GM12801 (cell line): Measurements from ENCODE around the gene CYB561.

Experiments used
- TF ChIP-seq, protein P1 (sequence below): IDR thresholded peaks from one replicate; pipeline ENCODE4 v1.5.1; 2011; ENCODE audit warnings: control low read depth; ENCODE audit not compliant: insufficient read length; ENCODE audit errors: extremely low read depth

Gene CYB561

DNA sequence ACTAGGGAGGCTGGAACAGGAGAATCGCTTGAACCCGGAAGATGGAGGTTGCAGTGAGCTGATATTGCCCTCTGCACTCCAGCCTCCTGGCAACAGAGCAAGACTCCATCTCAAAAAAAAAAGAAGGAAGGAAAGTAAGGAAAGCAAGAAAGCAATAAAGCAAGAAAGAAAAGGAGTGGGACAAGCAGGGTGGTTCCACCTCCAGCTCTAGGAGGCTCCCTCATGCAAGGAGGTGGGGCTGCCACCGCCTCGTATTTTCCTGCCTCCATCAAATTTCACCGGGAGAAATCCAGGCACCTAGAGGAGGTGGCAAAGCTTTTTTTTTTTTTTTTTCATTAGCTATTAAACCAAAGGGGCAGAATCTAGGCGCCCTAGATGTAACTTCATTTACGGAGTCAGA is 1.0 kb downstream of the CYB561 start:
- TF ChIP-seq, protein P1, sequence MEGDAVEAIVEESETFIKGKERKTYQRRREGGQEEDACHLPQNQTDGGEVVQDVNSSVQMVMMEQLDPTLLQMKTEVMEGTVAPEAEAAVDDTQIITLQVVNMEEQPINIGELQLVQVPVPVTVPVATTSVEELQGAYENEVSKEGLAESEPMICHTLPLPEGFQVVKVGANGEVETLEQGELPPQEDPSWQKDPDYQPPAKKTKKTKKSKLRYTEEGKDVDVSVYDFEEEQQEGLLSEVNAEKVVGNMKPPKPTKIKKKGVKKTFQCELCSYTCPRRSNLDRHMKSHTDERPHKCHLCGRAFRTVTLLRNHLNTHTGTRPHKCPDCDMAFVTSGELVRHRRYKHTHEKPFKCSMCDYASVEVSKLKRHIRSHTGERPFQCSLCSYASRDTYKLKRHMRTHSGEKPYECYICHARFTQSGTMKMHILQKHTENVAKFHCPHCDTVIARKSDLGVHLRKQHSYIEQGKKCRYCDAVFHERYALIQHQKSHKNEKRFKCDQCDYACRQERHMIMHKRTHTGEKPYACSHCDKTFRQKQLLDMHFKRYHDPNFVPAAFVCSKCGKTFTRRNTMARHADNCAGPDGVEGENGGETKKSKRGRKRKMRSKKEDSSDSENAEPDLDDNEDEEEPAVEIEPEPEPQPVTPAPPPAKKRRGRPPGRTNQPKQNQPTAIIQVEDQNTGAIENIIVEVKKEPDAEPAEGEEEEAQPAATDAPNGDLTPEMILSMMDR, result no peak

DNA sequence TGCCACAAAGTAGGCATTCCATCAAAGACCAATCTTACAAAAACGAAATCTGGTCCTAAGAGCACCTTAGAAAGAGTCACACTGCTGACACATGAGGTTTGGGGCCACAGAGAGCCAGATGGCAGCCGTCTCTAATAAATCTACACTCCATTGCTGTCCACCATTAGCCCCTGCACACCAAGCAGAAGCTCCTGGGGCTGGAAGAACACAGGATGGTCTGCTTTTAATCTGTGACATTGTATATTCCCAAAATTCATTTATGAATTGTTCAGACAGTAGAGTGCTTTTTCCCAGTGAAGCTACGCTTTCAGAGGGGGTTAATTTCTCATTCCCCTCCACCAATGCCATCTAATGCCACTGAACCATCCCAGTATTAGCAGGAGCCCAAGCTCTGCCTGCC is 1.6 kb downstream of the CYB561 start:
- TF ChIP-seq, protein P1, result no peak

DNA sequence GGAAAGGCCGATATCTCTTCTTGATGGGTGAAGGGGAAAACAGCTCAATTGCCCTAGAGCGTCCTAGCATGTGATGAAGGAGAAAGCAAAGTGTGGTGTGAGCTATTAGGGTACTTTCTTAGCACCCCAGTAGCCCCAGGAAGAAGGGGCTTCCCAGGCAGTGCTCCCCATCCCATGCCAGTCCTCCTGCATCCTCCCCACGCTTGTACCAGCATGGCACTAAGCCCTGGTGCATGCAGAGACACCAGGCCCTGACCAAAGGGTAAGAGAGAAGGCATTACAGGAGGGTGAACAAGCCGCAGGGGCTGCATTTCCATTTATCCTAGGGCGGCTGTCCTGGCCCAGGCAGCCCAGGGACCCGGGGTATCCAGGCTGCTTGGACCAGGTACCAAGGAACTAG is 3.1 kb downstream of the CYB561 start:
- TF ChIP-seq, protein P1, result no peak

DNA sequence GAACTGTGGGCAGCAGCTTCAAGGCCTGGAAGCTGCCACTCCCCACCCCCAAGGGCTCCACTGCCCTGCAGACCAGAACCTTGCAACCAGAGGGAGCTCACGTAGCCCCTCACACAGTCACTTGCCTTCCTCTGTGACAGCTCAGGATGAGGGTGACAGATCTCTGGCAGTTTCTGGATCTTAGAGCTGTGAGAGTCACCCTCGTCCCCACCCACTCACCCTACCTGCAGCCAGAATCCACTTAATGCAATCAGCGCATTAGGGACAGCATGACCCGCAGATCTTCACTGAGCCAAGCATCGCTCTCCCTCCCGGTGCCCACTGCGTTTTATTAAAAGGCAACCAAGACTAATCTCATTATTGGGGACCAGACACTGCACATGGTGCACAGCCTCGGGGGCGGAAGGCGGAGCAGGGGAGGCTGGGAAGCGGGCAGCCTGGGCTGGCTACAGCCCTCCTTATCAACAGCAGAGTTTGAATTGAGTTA is 3.5 kb downstream of the CYB561 start:
- TF ChIP-seq, protein P1, result no peak

DNA sequence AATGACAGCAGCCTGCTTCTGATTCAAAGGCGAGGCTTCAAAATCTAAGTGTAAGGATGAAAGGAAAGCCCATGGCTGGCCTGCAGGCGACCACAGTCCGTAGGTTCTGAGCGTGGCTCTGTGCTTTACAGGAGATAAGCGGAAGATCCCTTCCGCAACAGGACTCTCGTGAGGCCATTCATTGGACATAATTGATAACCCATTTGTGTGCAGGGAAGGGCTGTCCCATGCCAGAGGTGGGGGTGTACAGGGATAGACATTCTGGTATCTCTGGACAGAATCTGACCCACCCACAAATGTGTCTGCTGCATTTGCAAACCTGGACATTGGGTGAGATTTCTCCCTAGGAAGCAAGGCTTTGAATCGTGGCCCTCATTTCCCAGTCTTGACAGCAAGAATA is 4.0 kb downstream of the CYB561 start:
- TF ChIP-seq, protein P1, result no peak

DNA sequence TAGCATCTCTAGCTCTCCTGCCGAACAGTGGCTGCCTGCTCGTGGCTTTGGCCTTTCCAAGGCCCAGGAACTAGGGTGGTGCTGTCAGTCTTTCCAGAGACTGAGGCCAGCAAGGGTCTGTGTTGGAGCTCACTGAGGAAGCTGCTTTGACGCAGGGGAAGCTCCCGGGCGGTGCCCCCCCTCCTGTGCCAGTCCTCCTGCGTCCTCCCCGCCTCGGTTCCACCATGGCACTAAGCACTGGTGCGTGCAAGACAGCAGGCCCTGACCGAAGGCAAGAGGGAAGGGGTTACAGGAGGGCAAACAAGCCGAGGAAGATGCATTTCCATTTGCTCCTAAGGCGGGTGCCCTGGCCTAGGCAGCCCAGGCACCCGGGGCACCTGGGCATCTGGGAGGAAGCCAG is 4.5 kb downstream of the CYB561 start:
- TF ChIP-seq, protein P1, result no peak

DNA sequence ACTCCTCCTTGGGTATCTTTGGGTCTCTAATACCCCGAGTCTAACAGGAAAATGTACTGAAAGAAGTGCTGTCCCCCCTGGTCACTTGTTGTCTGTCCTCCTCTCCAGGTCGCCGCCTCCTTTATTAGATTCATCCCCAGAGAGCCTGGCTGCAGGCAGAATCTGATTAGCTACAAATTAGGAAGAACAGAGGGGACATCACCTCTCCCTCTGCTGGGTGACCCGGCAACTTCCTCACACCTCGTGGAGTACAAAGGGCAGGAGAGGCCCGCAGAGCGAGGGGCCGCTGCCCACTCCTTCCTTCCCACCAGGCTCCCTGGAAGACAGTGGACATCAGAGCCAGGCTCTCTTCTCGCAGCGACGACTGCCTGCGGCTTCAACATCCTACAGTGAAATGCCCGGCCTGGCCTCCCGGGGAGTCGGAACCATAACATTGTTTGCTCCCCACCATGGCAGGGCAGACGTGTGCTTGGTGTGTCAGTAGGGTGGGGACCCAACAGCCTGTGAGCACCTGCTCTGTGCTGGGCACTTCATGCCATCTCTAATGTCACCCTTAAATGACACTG is 5.3 kb downstream of the CYB561 start:
- TF ChIP-seq, protein P1, result no peak
